Thyroid gland (tissue), 4 donors: ENCODE measurements around the gene RCN2.

Experiments used
- POLR2A ChIP-seq, 2 donors: fragments of 450-650 bp; IDR thresholded peaks; one replicate each; pipeline ENCODE4 v1.6.1; 2017; ENCODE audit warnings: antibody characterized with exemption in 2 of 2, mild to moderate bottlenecking in 2 of 2, moderate library complexity in 1 of 2
- TF ChIP-seq, protein P1 (sequence below), 6 experiments: fragments of 200-600 bp in 3 of 6; fragments of 450-650 bp in 3 of 6; sonication (generic) in 3 of 6; IDR thresholded peaks; one replicate each; pipeline ENCODE4 v1.5.1; 2016 to 2019; ENCODE audit warnings: antibody characterized with exemption in 6 of 6, mild to moderate bottlenecking in 2 of 6, inconsistent platforms in 1 of 6, moderate library complexity in 1 of 6

DNA sequence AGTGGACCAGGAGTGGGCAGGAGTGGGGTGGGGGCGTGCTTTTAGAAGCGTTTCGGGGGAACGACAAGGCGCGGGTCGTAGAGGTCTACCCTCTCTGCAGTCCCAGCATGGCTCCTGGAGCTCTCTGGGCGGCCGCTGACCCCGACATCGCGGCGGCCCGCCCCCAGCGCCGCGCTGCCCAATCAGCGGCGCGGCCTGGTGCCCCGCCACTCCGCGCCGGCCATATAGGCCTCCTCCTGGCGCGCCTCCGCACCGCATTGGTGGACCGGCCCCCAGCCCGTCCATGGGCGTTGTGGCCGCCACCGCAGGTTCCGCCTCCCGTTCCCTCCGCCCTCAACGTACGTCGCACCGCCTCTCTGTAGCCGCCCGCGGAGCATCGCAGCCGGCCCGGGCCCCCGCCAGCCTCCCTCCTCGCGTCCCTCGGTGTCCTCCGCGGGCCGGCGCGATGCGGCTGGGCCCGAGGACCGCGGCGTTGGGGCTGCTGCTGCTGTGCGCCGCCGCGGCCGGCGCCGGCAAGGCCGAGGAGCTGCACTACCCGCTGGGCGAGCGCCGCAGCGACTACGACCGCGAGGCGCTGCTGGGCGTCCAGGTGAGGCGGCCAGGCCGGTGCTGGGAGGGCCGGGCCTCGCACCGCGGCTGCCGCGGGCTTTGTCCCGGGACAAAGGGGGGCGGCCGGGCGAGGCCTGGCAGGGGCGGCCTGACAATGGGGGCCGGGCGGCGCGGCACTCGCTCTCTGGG, at the start of gene RCN2:
- TF ChIP-seq, protein P1, sequence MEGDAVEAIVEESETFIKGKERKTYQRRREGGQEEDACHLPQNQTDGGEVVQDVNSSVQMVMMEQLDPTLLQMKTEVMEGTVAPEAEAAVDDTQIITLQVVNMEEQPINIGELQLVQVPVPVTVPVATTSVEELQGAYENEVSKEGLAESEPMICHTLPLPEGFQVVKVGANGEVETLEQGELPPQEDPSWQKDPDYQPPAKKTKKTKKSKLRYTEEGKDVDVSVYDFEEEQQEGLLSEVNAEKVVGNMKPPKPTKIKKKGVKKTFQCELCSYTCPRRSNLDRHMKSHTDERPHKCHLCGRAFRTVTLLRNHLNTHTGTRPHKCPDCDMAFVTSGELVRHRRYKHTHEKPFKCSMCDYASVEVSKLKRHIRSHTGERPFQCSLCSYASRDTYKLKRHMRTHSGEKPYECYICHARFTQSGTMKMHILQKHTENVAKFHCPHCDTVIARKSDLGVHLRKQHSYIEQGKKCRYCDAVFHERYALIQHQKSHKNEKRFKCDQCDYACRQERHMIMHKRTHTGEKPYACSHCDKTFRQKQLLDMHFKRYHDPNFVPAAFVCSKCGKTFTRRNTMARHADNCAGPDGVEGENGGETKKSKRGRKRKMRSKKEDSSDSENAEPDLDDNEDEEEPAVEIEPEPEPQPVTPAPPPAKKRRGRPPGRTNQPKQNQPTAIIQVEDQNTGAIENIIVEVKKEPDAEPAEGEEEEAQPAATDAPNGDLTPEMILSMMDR (IDR thresholded peaks at IDR 0.05): no peak
- TF ChIP-seq POLR2A (IDR thresholded peaks at IDR 0.05): peak; percentile 34 to 98
